Effector memory CD8-positive, alpha-beta T cell (primary cell): Measurements from ENCODE around the gene GPR6.

Source experiments
- ATAC-seq: fragments of 150-1000 bp; cut with Tn5 transposase; replicated peaks from 2 replicates; pipeline ENCODE4 v1.10.0; 2021; ENCODE audit warnings: mild to moderate bottlenecking, moderate library complexity
- DNase-seq, 3 experiments: peaks; one replicate each; pipeline ENCODE4 v3.0.0; 2021
- H3K27ac Mint-ChIP-seq, 2 donors: one replicate each; pipeline ENCODE4 v1.8.0; 2022; ENCODE audit warnings: mild to moderate bottlenecking in 2 of 2, mixed read lengths in 2 of 2, moderate library complexity in 2 of 2
- H3K27me3 Mint-ChIP-seq, 2 donors: one replicate each; pipeline ENCODE4 v1.8.0; 2022; ENCODE audit warnings: mixed read lengths in 2 of 2
- H3K36me3 Mint-ChIP-seq: one replicate; pipeline ENCODE4 v1.8.0; 2022; ENCODE audit warnings: mild to moderate bottlenecking, moderate library complexity, mixed read lengths; ENCODE audit not compliant: insufficient read depth
- H3K4me1 Mint-ChIP-seq, 2 donors: one replicate each; pipeline ENCODE4 v1.8.0; 2022; ENCODE audit warnings: low read depth in 2 of 2, mixed read lengths in 2 of 2
- H3K4me3 Mint-ChIP-seq, 2 donors: one replicate each; pipeline ENCODE4 v1.8.0; 2022; ENCODE audit warnings: mild to moderate bottlenecking in 2 of 2, mixed read lengths in 2 of 2, moderate library complexity in 2 of 2
- H3K9me3 Mint-ChIP-seq, 2 donors: one replicate each; pipeline ENCODE4 v1.8.0; 2022; ENCODE audit warnings: mixed read lengths in 2 of 2
- total RNA-seq, 9 experiments: gene quantifications; one replicate each; lab custom pipeline; 2026; lab: John Stamatoyannopoulos, UW

GPR6 gene, protein sequence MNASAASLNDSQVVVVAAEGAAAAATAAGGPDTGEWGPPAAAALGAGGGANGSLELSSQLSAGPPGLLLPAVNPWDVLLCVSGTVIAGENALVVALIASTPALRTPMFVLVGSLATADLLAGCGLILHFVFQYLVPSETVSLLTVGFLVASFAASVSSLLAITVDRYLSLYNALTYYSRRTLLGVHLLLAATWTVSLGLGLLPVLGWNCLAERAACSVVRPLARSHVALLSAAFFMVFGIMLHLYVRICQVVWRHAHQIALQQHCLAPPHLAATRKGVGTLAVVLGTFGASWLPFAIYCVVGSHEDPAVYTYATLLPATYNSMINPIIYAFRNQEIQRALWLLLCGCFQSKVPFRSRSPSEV
- 0 to 0.10 (median 0) reads per million in 9 experiments for total RNA-seq

DNA sequence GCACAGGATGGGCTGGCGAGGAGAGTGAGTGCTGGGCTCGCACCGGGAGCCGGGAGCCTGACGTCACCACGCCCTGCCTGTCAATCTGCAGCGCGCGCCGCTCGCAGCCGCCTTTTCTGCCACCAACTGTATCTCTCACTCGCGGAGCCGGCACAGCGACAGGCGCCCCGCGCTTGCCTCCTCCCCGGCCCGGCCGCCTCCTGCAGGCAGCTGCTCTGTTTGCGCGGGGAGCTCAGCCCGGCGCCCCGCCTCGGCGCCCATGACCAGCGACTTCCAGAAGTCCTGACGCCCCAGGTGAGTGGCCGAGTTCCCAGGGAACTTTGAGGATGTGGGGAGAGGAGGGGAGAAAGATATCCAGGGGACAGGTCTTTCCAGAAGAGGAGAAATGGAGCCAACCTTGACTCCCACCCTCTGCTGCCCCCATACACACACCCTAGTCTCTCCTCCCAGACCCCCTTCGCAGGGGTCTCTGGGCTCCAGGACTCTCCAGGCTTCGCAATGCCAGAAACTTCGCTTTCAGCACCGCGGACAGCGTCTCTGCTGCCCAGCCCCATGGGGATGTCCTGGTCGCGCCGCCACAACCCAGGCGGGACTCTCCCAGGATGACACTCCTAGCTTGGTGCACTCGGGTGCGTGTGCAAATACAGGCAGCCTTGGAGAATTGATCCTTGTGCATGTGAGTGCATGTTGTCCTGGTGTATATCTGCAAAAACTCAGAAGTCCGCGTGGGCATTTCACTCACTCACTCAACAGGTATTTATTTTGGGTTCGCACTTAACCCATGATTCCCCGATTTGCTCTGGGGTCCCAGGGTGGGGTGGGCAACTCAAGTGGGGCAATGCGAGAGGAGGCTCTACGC is at the start of gene GPR6:
GPR6 (plus strand) TSS at position 138 of the 859 bp plus-strand sequence. CDS start 802 bp downstream, outside the sequence.
- ATAC-seq = peak; percentile 19
- Mint-ChIP-seq H3K4me3 (no peak within 1 kb of the TSS), H3K36me3 (peaks cover 4% of the 10 kb centered on the region), H3K4me1 (no peaks in the 10 kb centered on the region), H3K27me3 (peaks cover 80 to 90% of the 10 kb centered on the region in 2 donors), H3K9me3 (peaks cover 0 to 2% of the 10 kb centered on the region in 2 donors), H3K27ac (no peak within 1 kb of the TSS)
- peak; percentile 4 to 8 (median 5) for DNase-seq

DNA sequence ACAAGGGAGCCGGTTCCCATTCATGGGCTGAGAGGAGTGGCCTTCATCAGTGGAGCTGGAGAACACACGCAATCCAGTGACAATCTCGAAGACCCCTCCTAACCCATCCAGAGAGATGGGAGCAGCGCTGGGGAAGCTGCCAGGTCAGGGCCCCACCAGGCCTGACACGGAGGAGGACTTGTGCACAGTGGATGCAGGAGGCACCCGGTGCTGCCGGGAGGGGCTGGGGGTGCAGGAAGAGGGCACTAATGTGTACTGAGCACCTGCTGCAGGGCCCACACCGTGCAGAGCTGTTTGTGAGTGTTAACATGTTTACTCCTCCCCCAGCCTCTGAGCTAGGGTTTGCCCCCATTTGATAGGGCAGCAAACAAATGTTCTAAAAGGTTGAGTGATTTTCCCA is 43.8 kb upstream of the GPR6 start:
- DNase-seq = no peak
- Mint-ChIP-seq H3K4me3 (no peak overlapping the region), H3K4me1 (no peaks in the 10 kb centered on the region), H3K27me3 (peaks cover 9 to 10% of the 10 kb centered on the region in 2 donors), H3K9me3 (peaks cover 2 to 7% of the 10 kb centered on the region in 2 donors), H3K27ac (no peak overlapping the region), H3K36me3 (no peaks in the 10 kb centered on the region)
- ATAC-seq = no peak

DNA sequence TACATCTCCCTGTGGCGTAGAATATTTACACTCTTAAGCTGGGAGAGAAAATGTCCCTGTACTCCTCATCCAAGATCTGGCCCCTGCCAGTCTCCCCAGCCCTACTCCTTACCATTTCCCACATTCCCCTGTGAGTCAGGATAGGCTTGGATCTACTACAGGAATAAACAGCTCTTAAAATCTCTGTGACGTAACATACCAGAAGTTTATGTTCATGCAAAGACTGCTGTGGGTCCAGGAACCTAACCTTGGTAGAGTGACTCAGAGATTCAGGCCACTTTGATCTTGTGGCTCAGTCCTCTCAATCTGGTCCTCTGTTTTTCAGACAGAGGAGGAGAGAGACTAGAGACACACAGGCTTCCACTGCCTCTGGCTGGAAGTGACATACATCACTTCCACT is 38.5 kb upstream of the GPR6 start:
- Mint-ChIP-seq H3K4me1 (no peaks in the 10 kb centered on the region), H3K4me3 (no peak overlapping the region), H3K9me3 (peaks cover 2 to 7% of the 10 kb centered on the region in 2 donors), H3K27ac (no peak overlapping the region), H3K27me3 (peaks cover 13 to 50% of the 10 kb centered on the region in 2 donors), H3K36me3 (no peaks in the 10 kb centered on the region)
- ATAC-seq (no peak), DNase-seq (no peak)

DNA sequence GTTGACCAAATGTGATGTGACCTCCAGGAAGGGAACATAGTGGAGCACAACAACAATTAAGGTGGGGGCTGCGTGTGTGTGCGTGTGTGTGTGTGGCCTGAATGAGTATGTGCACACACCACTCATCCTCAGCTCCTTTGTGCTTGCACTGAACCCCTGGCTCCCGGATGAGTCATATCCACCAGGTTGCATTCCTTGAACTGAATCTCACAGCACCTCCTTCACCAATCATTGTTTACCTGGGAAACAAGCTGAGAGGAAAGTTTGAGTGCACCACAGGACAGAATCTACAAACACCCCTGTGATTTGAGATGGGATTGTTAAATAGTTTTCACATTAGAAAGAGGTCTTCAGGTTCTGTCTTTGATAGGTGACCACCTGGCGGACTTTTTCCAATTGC is 33.7 kb upstream of the GPR6 start:
- H3K36me3 Mint-ChIP-seq = no peaks in the 10 kb centered on the region
- no peaks in the 10 kb centered on the region for H3K9me3 Mint-ChIP-seq
- no peaks in the 10 kb centered on the region for H3K4me1 Mint-ChIP-seq
- no peak for DNase-seq
- H3K27ac Mint-ChIP-seq = no peak overlapping the region
- ATAC-seq = no peak
- H3K4me3 Mint-ChIP-seq = no peak overlapping the region
- peaks cover 29 to 77% of the 10 kb centered on the region in 2 donors for H3K27me3 Mint-ChIP-seq

DNA sequence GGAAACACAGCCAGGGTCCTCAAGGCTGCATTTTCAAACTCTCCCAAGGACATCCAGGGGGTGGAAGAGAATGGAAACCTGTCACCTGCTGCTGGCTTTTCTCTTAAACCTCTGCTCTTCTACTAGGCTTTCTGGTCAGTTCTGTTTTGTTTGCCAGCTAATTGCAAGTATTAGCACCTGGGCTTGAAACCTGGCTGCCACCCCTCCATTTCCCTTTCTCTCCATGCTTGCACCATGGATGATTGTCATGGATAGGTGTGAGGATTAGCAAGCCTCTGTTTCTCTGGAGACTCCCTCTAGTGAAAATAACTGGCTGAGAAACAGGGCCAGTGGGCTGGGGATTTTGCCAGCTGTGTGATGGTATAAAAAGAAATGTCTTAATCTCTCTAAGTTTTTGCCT is 33.0 kb upstream of the GPR6 start:
- no peak for DNase-seq
- Mint-ChIP-seq H3K9me3 (no peaks in the 10 kb centered on the region), H3K27ac (no peak overlapping the region), H3K36me3 (no peaks in the 10 kb centered on the region), H3K4me3 (no peak overlapping the region), H3K4me1 (no peaks in the 10 kb centered on the region), H3K27me3 (peaks cover 33 to 77% of the 10 kb centered on the region in 2 donors)
- no peak for ATAC-seq

DNA sequence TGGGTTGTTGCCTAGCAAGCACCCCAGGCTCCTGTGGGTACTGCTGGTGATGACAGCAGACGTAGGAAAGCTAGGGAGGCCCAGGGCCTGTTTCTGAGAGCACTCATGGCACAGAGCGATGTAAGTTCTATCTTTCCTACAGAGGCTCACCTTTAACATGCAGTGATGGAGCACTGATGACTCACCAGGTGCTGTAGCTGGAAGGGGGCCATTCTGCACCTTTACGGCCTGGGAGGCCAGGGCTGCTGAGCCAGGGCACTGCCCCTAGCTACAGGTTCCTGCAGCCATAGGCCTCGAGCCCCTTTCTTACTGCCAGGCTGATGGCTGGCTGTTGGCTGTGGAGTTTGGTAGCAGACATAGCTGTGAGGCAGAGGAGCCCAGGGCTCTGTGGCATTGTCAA is 31.1 kb upstream of the GPR6 start:
- Mint-ChIP-seq H3K27me3 (peaks cover 33 to 77% of the 10 kb centered on the region in 2 donors), H3K27ac (no peak overlapping the region), H3K4me1 (no peaks in the 10 kb centered on the region), H3K36me3 (no peaks in the 10 kb centered on the region), H3K4me3 (no peak overlapping the region), H3K9me3 (no peaks in the 10 kb centered on the region)
- DNase-seq (no peak), ATAC-seq (no peak)

DNA sequence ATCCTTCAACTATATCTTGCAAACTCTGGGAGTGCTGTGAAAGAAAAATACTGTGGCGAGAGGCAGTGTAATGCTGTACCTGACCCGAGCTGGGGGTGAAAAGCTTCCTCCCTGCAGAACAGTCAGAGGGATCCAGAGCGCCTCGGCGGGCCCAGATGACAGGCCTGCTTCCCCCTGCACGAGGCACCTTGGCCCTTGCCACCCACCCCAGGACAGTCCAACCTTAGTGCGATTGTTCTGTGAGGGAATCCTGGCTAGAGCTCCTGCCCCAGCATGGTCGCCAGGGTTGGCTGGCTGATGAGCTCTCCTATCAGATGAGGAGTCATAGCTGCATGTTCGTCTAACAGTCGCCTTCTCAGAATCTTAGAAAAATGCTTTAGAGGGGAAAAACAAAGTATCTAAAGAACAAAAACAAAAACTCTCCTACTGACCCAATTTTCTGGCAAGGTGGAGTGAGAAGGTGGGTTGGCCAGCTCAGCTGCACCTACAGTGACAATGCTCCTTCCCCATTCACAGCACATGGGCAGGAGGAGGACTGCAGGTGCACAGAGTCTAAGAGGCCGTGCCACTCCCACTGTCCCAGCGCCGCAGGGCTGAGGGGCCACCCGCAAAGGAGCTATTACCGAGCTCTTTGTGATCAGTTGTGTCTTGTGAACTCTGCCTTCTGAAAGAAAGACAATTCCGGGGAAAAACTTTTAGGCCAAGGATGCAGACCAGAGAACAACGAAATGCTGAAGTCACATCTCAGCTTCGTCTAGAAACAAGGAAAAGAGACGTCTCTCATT is 28.6 kb upstream of the GPR6 start:
- Mint-ChIP-seq H3K4me1 (no peaks in the 10 kb centered on the region), H3K36me3 (no peaks in the 10 kb centered on the region), H3K27ac (no peak overlapping the region), H3K27me3 (peaks cover 44 to 78% of the 10 kb centered on the region in 2 donors), H3K4me3 (no peak overlapping the region), H3K9me3 (no peaks in the 10 kb centered on the region)
- ATAC-seq (no peak), DNase-seq (no peak)

DNA sequence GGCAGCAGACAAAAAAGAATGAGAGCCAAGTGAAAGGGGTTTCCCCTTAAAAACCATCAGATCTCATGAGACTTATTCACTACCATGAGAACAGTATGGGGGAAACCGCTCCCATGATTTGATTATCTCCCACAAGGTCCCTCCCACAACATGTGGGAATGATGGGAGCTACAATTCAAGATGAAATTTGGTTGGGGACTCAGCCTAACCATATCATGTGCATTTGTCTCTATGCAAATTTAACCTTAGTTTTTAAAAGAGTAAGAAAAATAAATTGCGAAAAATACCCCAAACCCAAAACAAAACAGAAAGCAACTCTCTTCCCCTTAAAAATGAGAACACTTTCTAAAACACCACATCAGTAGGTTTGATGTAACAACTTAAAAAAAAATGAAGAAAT is 22.6 kb upstream of the GPR6 start:
- Mint-ChIP-seq H3K36me3 (no peaks in the 10 kb centered on the region), H3K27me3 (peaks cover 32 to 65% of the 10 kb centered on the region in 2 donors), H3K27ac (no peak overlapping the region), H3K4me3 (no peak overlapping the region), H3K9me3 (peaks cover 0 to 1% of the 10 kb centered on the region in 2 donors), H3K4me1 (no peaks in the 10 kb centered on the region)
- no peak for DNase-seq
- no peak for ATAC-seq

DNA sequence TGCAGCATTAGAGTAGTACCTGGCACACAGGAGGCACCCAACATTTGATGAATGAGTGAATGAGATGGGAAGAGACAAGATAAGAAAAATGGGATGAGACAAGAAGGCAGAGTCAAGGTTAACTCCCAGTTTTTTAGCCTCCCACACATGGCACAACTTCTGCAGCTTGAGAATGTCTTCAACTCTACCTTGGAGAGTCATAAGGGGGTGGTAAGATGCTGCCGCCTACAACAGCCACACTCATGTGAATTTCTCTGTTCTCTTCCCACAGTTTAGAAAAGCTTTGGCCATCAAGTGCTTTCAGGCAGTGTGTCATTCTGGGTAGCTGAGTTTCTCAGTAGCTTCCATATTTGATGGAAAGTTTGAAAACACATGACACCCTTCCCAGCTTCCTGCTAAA is 19.5 kb upstream of the GPR6 start:
- Mint-ChIP-seq H3K9me3 (peaks cover 0 to 1% of the 10 kb centered on the region in 2 donors), H3K36me3 (no peaks in the 10 kb centered on the region), H3K27me3 (peaks cover 30 to 59% of the 10 kb centered on the region in 2 donors), H3K27ac (no peak overlapping the region), H3K4me1 (no peaks in the 10 kb centered on the region), H3K4me3 (no peak overlapping the region)
- DNase-seq = no peak
- no peak for ATAC-seq

DNA sequence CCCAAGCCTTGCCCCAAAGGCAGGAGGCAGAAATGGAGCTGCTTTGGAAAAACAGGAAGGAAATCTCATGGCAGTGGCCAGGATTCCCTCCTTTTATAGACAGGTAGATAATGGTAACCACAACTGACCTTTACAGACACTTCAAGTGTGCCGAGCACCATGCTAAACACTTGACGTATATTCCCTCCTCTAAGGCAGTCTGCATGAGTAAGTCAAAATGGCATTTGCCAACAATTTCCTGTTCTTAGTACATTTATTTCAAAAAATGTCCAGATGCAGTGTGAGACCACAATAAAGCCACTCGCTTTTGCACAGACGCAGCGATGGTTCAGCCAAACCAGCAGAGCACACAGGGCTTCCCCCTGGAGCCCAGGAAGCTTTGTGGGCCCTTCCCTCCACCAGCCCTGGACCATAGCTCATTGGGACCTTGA is 16.5 kb upstream of the GPR6 start:
- Mint-ChIP-seq H3K4me3 (no peak overlapping the region), H3K27ac (no peak overlapping the region), H3K36me3 (no peaks in the 10 kb centered on the region), H3K9me3 (no peaks in the 10 kb centered on the region), H3K27me3 (peaks cover 19 to 47% of the 10 kb centered on the region in 2 donors), H3K4me1 (no peaks in the 10 kb centered on the region)
- DNase-seq (no peak), ATAC-seq (no peak)

DNA sequence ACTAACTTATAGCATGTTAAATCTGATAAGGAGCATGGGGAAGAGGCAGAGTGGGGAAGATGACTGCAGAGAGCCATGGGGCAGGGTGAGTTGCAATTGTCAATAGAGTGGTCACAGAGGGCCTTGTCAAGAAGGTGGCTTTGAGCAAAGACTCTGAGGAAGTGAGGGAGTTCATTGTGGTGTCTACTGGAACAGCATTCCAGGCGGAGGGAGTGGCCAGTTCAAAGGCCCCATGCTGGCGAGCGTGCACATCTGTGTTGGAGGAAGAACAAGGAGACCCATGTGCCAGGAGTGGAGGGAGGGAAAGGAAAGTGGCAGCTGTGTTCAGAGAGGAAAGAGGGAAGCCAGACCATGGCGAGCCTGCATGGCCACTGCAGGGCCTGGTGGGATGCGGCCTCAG is 15.8 kb upstream of the GPR6 start:
- Mint-ChIP-seq H3K4me3 (no peak overlapping the region), H3K27ac (no peak overlapping the region), H3K27me3 (peaks cover 14 to 47% of the 10 kb centered on the region in 2 donors), H3K4me1 (no peaks in the 10 kb centered on the region), H3K36me3 (no peaks in the 10 kb centered on the region), H3K9me3 (no peaks in the 10 kb centered on the region)
- ATAC-seq (no peak), DNase-seq (no peak)

DNA sequence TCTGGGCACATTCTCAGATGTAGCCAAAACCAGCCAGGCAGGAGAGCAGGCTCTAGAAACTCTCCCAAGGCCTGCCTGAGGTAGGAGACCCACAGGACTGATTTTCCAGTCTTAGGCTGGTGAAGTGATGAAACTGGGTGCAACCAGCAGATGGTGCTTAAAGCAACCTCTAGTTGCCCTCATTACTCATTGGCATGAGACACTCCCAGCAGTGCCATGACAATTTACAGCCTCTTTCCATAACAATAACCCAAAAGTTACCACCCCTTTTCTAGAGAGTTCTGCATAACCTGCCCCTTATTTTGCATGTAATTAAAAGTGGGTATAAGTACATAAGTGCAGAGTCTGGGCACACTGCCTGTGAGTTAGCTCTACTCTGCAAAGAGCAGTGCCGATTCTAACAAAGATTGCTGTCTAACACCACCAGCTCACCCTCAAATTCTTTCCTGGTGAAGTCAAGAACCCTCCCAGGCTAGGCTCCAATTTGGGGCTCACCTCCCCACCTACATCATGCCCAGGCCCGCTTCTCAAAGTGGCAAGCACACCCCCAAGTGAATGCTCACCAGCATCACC is 14.4 kb upstream of the GPR6 start:
- DNase-seq = no peak
- H3K9me3 Mint-ChIP-seq = no peaks in the 10 kb centered on the region
- no peak overlapping the region for H3K4me3 Mint-ChIP-seq
- H3K36me3 Mint-ChIP-seq = no peaks in the 10 kb centered on the region
- peaks cover 13 to 43% of the 10 kb centered on the region in 2 donors for H3K27me3 Mint-ChIP-seq
- H3K4me1 Mint-ChIP-seq = no peaks in the 10 kb centered on the region
- no peak overlapping the region for H3K27ac Mint-ChIP-seq
- no peak for ATAC-seq

DNA sequence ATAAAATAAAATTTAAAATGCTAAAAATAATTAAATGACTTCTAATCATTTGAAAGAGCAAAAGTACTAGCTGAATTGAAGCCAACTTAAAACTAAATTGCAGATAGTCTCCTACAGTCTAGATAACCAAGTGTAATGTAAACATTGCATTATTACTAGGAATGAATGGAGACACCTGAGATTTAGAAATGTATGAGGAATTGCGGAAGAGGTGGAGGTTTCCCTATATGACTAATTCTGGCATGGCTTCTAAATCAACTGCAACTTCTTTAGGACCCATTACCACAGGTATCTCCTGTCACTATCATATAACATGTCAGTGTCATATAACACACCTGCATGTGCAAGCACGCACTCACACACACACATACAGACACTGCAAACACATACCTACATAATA is 13.2 kb upstream of the GPR6 start:
- DNase-seq = no peak
- H3K36me3 Mint-ChIP-seq = no peaks in the 10 kb centered on the region
- no peak overlapping the region for H3K27ac Mint-ChIP-seq
- no peak for ATAC-seq
- H3K27me3 Mint-ChIP-seq = peaks cover 20 to 44% of the 10 kb centered on the region in 2 donors
- no peak overlapping the region for H3K4me3 Mint-ChIP-seq
- no peaks in the 10 kb centered on the region for H3K4me1 Mint-ChIP-seq
- no peaks in the 10 kb centered on the region for H3K9me3 Mint-ChIP-seq
